GM18517 (cell line): ENCODE measurements around the gene LGSN.
"Not testable (repeated sequence)": the region's sequence is repeated elsewhere in the genome, so short reads cannot be mapped to it uniquely, and the experiment has no call there.

ENCODE experiments used
- ATAC-seq: cut with Tn5 transposase; IDR thresholded peaks from one replicate; pipeline ENCODE4 v1.9.1; 2021; ENCODE audit warnings: mild to moderate bottlenecking, moderate library complexity; ENCODE audit not compliant: unreplicated experiment

The LGSN gene

DNA sequence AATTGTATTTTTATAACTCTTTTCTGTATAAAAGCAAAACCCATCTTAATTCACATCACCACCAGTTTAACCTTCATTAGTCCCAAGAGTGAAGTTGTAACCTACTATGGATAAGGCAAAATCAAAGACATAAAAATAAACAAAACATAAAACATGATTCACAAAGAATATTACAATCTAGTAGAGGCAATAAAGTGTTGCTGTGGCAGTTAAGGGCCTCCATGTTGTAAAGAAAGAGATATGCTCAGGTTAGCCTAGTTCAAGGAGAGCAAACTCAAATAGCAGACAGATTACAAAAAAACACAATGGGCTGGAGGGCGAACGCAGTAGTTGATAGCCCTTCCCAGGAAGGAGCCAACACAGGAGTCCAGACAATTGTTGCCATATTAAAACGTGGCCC lies 13.4 kb downstream of the LGSN start:
- no peak for ATAC-seq

DNA sequence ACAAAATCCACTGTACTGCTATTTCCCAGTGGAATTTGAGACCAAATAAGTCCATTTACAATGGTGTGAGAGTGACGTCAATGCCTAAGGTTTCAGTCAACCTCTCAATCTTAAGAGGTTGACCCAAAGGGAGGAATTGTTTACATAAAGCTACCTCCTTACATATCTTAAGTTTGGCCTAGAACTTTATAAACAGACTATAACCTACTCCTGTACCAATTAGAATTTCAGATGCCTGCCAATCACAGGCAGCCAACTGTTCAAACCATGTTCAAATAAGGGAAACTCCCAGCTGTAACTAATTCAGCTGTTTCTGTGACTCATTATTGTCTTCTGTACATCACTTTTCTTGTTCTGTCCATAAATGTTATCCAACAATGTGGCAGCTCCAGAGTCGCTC lies 14.5 kb downstream of the LGSN start:
- ATAC-seq = no peak

DNA sequence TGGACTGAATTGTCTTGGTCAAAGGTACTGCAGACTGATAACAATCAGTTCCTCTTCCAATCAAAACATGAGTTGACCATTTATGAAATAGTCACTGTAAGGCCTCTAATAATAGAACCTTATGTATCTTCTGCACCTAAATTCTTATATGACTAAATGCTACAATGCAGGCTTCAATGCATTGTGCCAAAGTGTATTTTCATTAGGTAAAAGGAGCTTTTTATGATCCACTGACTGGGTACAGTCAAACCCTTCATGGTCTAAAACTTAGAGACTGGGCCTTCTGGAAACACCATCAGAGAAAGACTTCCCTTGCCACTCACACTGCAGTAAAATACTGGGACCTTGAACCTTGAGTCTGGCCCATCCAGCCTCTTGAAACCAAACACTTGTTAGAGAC lies 16.3 kb downstream of the LGSN start:
- ATAC-seq = no peak

DNA sequence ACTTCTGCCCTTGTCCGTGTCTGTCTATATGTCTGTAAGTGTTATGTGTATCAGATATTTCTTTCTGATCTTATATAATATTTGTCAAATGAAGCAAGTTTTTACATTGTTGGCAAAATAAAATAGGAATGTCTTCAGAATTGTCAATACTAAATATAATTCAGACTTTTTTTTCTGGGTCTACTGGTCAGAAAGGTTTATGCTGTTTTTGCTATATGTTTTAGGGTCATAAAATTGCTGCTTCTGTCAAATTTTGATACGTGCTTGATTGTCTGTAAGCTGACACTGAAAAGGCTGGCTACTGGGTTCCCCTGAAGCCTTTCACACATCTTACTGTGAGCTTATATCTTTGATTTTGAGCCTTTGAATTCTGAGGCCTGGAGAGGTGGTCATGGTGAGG lies 20.1 kb downstream of the LGSN start:
- no peak for ATAC-seq

DNA sequence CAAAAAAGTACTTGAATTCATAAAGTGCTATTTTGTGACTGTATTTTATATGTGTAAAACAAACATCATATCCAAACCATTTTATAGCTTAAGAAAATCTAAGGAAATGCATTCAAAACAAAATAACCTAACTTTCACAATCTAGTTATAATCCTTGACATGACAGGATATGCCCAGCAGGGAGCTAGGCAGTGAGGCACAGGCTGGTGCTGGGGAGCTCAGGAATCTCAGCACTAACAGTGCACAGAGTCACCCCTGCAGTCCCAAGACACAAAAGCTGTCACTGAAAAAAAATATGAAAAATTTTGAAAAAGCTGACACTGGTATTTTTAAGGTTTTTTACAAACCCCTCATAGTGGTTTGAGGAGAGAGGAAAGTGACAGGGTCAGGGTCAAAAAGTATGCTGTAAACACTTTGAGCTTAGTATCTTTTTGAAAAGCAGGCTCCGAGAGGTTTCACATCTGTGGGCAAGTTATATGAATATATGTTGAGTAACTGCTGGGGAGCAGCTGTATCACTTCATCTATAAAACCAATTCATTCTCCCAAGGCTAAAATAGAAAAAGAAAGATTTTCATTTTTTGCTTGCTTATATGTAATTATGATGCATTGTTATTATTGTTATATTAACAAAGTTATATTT lies 24.1 kb downstream of the LGSN start:
- no peak for ATAC-seq

DNA sequence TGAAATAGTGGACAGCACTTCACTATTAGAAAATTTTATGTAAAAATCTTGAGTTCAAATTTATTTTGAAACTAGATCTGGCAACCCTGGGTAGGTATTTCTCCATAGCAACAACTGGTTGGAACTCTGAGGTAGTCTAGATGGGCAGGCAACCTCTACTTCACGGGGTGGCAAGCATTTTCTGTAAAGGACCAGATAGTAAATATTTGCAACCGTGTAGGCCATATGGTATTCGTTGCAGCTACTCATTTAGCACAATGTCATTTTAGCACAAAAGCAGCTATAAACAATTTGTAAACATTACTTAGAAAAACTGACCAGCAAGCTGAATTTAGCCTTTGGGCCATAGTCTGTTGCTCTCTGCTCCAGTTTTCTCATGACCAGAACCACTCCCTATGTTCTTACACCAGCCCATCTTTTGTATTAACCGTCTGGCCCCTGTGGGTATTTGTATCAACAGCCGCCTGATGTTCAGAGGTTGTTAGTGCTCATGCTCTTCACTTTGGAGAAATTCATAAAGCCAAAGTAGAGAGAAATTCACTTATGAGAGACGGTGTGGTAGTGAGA lies 29.2 kb downstream of the LGSN start:
- ATAC-seq = no peak

DNA sequence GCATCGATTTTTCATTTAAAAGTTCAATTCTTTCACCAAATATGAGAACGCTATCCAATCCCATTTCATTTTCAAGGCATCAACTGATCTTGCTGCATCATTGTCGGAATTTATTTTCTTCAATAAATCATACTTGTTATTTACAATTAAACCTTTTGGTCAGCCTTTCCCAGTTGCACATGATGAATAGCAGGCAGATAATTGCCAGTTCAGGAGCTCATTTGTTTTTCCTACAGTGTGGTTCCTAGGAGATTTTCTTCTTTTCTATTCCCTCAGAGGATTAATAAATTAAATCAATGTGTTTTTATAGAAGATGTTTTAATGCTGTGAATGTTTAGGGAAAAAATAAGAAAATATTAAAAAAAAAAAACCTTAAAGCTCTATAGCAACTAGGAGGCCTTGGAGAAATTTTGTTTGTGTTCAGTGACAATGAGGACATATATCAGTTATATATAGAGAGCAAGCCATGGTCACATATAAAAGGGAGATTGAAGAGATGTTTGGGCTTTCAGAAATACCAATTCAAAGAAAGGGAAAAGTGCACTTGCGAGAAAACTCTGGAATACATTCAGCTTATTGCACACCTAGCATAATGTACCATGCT lies 30.4 kb downstream of the LGSN start:
- ATAC-seq = no peak

DNA sequence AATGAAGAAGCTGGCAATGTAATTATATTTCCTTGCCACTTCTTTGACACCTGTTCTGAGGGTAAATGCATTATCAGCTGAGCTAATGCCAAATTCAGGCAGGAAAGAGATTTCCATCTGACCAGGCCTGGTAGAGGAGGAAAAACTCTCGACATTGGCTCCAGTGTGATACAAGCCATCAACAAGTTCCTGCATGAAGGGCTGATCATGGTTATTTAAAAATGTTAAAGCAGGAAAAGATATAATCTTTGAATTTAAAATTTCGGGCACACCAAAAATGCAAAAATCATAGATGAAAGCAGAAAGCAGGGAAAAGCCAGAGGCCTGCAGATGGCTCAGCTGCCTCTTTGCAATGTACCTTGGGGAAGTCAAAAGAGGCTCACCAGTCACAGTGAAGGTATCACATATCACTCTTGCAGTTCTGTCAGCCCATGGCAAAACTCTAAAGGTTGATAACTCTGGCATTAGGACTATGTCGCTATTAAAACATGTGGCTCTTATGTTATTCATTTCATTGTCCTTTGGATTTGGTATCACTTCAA lies 39.1 kb downstream of the LGSN start:
- ATAC-seq = no peak

DNA sequence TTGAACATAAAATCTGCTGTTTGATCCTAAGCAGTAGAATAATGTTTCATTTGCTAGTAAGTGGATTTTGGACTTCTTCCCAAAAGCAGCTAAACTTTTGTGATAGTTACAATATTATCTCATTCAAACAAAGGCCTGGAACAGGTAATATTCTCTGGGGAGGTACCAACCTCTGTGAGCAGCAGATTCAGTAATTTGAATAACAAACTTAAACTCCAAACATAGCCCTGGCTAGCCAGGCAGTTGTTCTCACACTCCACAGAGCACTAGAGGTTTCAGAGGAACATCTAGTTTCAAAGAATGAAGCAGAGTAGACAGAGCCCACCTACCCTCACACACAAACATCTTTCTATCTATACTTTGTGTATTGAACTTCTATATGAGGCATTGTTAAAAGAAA lies 40.9 kb downstream of the LGSN start:
- ATAC-seq = no peak

DNA sequence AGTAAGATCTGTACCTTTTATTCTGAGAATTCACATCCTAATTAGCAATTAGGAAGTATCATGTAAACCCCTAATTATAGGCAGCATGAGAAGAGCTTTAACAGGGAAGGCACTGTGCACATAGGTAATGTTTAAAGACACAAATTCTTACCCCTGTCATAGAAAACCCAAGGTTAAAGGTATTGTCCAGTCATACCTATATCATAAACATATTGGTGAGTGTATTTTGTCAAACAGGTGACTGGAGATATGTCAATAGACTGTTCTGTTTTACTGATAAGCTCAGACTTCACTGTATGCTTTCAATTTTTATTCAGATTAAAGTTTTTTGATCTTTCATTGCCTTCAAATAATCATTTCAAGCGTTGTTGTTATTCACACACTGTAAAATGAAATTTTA lies 43.8 kb downstream of the LGSN start:
- ATAC-seq = no peak

DNA sequence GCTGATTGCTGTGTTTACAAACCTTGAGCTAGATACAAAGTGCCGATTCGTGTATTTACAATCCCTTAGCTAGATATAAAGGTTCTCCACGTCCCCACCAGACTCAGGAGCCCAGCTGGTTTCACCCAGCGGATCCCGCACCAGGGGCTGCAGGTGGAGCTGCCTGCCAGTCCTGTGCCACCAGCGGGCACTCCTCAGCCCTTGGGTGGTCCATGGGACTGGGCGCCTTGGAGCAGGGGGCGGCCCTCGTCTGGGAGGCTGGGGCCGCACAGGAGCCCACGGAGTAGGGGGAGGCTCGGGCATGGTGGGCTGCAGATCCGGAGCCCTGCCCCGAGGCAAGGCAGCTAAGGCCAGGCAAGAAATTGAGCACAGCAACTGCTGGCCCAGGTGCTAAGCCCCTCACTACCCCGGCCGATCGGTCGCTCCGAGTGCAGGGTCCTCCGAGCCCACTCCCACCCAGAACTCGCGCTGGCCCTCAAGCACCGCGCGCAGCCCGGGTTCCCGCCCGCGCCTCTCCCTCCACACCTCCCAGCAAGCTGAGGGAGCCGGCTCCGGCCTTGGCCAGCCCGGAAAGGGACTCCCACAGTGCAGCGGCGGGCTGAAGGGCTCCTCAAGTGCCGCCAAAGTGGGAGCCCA lies 44.9 kb downstream of the LGSN start:
- not testable (repeated sequence) for ATAC-seq

DNA sequence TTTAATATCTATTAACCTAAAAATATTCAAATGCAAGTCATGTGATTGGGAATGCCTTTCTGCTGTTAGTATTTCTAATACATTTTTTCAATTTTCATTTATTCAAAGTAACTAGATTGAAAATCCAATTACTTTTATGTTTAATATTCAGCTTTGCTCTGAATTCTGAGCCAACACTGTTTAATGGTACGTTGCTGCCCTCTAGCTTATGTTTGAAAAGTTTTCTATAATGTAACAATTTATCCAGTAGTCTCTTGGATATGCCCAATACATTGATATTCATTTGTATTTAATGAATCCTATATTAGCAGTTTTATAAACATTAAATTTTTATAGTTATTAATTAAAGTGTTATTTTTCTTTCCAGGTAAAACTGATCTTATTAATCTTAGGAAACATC lies 47.4 kb downstream of the LGSN start:
- no peak for ATAC-seq

DNA sequence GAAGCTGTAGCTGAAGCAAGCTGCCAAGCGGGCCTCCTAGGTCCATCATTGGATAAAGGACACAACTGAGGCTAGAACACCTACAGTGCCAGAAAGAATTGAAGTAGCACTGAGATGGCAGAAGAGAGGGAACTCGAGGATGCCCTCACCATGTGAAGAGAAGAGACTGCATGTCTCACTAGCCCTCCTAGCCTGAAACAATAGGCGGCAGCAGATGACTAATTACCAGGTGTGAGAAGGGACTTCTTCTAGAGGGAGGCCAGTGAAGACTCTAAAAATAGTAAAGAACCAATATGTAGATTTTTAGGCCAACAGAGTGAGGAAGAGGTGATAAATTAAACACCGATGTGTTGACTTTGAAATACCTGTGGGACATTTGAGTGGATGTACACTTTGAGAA lies 50.3 kb downstream of the LGSN start:
- no peak for ATAC-seq

DNA sequence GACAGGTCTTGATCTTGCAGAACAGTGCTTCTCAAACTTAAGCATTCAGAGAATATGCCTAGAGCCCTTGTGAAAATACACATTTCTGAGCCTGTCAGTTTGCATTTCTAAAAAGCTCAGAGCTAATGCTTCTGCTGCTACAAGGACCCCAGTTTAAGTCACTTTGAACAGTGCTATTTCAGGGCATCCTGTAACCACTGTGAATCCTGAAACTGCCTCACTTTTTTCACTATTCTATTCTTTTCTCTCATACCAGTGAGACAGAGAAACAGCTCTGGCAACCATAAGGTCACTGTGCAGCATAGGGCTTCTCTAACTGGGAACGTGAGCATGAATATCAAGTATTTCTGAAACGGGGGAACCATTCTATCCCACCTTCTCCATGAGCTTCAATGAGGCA lies 51.2 kb downstream of the LGSN start:
- ATAC-seq = peak; percentile 68

DNA sequence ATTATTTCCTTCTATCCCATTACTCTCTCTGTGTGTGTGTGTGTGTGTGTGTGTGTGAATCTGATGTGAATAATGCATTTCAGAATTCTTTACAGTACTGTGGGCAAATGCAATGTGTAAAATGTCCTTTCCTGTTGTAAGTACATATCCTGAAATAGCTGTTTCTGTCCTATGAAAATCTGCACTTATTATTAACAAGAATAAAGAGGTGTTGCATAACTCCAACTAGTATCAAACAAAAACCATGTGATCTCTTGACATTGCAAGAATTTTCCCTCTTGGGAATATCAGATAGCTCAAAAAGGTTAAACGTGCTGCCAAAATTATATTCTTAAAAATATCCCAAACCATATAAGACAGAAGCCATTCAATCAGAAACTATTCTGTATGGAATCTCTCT lies 52.0 kb downstream of the LGSN start:
- ATAC-seq = no peak

DNA sequence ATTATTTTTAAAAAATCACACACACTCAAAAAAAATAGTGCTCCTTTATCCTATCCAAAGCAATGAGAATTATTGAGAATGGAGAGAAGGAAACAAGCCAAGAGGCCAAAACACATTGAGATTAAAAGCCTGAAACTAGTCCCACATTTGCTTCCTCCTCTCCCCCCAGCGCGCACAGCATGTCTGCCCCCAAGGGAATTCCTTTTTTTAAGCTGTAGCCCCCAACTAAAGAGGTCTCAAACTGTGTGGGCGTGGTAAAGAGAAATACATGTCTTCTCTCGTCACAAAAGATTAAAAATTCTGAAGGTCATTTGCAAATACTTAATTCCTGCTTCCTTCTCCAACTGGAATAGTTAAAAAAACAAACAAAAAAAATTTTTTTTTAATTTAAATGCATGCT lies 52.7 kb downstream of the LGSN start:
- ATAC-seq = no peak

DNA sequence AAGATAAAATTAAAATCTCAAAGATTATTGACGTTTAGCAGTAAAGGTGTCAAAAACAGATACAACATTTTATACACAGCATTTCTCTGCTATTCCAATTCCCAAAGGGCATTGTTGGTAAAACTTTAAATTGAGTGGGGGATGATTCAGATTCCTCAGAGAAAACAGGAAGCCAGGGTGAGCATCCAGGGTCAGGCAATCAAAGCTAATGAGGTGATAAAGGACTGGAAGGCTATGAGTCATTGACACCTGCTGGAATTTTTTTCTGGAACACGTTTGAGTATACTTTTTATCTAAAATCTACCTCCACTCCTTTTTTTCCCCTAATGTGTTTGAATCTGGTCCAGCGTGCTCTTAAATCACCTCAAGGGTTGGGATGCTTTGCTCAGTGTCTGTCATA lies 56.3 kb downstream of the LGSN start:
- ATAC-seq = no peak

DNA sequence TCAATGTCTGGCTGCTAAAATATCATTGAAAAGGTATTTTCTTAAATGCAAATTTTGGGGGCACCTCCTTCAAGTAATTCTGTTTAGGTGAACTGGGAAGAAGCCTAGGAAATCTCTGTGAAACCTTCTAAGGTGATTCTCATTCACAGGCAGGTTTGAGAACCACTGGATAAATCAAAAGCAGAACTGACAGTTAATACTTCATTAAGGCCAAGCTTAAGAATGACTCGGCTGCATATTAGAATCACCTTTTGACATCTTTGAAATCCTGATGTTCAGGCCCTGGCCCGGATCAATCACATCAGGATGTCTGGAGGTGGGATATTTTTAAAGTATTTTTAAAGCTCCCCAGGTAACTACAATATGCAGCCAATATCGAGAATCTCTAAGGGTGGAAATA lies 58.0 kb downstream of the LGSN start:
- no peak for ATAC-seq

DNA sequence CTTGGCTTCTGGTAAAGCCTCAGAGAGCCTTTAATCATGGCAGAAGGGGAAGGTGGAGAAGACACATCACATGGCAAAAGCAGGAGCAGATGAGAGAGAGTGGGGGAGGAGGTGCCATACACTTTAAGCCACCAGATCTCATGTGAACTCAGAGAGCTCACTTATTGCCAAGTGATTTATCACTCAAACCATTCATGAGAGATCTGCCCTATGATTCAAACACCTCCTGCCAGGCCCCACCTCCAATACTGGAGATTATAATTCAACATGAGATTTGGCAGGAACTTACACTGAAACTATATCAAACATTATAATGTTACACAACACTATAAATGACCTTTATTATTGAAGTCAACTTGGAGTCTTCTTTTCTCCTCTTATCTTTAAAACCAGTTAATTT lies 60.6 kb downstream of the LGSN start:
- no peak for ATAC-seq

DNA sequence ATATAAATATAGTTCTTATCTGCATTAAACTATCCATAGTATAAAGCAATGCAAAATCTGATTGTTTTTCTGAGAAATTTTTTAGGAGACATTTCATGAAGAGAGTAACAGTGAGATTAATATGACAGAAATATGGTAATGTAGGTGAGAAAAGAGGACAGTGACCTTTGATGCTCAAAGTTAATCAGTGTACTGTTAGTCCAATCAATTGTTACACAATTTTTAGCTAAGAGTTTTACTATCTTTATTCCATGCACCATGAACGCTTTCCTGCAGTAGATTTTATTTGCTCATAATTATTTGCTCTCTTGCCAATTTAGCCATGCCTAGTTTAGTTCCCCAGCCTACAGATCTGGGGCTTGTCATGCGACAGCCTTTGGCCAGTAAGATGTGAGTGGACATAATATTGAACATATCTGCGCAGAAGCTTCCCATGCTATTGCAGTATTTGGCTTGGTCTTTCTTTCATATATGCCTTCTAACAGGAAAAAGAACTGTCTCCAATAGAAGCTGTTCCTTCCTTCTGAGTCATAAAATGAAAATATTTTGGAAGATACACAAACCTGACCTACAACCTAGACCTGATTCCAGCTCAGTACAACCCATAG lies 69.8 kb downstream of the LGSN start:
- ATAC-seq = no peak

DNA sequence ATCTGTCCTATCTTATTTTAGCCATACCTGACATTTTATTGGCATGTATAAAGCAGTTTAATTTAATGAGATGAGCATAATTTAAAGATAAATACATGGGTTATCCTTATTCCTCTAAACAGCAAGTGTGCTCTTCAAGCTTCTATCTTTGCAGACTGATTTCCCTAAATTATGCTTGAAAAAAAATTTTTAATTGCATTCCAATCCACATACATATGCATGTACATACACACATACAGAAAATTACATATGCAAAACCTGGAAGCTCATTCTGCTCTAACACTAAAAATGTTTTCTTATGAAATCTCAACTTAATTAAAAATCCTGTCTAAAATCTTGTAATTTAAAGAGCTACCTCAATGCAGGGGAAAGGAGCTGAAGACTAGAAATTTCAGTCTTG lies 73.2 kb downstream of the LGSN start:
- ATAC-seq = no peak

DNA sequence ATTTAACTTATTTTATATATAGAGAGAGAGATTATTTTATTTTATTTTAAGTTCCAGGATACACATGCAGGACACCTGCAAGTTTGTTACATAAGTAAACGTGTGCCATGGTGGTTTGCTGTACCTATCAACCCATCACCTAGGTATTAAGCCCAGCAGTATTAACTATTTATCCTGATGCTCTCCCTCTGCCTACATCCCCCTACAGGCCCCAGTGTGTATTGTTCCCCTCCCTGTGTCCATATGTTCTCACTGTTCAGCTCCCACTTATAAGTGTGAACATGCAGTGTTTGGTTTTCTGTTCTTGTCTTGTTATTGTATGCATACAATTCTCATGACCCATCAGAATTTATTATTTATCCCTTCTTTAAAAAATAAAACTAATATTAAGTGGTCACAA lies 73.9 kb downstream of the LGSN start:
- ATAC-seq = no peak
